NCI-H1930 (cell line): ENCODE results near the gene PRPSAP2.

Source experiments
- DNase-seq, 2 experiments: peaks; one replicate each; lab custom pipeline; 2025; lab: John Stamatoyannopoulos, UW

Gene PRPSAP2

GRCh38 chr17:18962494-18962815 lies 104.5 kb downstream of the PRPSAP2 start:
- DNase-seq = no peak

GRCh38 chr17:18963126-18964017 lies 105.4 kb downstream of the PRPSAP2 start:
- no peak for DNase-seq

GRCh38 chr17:18964018-18964351 lies 106.1 kb downstream of the PRPSAP2 start:
- no peak for DNase-seq

GRCh38 chr17:18964550-18964949 lies 106.6 kb downstream of the PRPSAP2 start:
- no peak for DNase-seq

- DNase-seq = no peak
Observed at GRCh38 chr17:18965530-18966236, 107.8 kb downstream of the PRPSAP2 start.

- DNase-seq = no peak
Observed at GRCh38 chr17:18966831-18967624, 109.1 kb downstream of the PRPSAP2 start.

GRCh38 chr17:18967916-18968315 lies 110.0 kb downstream of the PRPSAP2 start:
- no peak for DNase-seq

GRCh38 chr17:18968345-18968744 lies 110.4 kb downstream of the PRPSAP2 start:
- DNase-seq = no peak

GRCh38 chr17:18968945-18969887 lies 111.3 kb downstream of the PRPSAP2 start:
- DNase-seq = no peak

- DNase-seq = no peak
Observed at GRCh38 chr17:18970582-18971480, 112.9 kb downstream of the PRPSAP2 start.

GRCh38 chr17:18971801-18972200 lies 113.9 kb downstream of the PRPSAP2 start:
- DNase-seq = no peak

- no peak for DNase-seq
Observed at GRCh38 chr17:18974407-18975149, 116.6 kb downstream of the PRPSAP2 start.

GRCh38 chr17:18975597-18975996 lies 117.7 kb downstream of the PRPSAP2 start:
- DNase-seq = no peak

- DNase-seq = no peak
Observed at GRCh38 chr17:18976201-18976600, 118.3 kb downstream of the PRPSAP2 start.

GRCh38 chr17:18977021-18977420 lies 119.1 kb downstream of the PRPSAP2 start:
- no peak for DNase-seq

GRCh38 chr17:18977646-18978045 lies 119.7 kb downstream of the PRPSAP2 start:
- no peak for DNase-seq

- DNase-seq = no peak
Observed at GRCh38 chr17:18978050-18978449, 120.1 kb downstream of the PRPSAP2 start.

- no peak for DNase-seq
Observed at GRCh38 chr17:18978655-18979054, 120.7 kb downstream of the PRPSAP2 start.
